Smooth muscle cell (in vitro differentiated cells): ENCODE results near the gene FLNC. TPM values are rescaled to one million over a fixed set of nuclear protein-coding genes. Genes with fewer than 3 reads are reported as not detected.

Experiments
- DNase-seq: peaks from one replicate; lab custom pipeline; 2025; ENCODE audit not compliant: unreplicated experiment; lab: John Stamatoyannopoulos, UW
- H2AFZ ChIP-seq: fragments of 200-600 bp; sonication (generic); 2 replicates; pipeline ENCODE4 v1.6.0; 2016; ENCODE audit warnings: antibody characterized with exemption, low read depth, mild to moderate bottlenecking
- H3F3A ChIP-seq: fragments of 200-600 bp; sonication (generic); 2 replicates; pipeline ENCODE4 v1.6.0; 2017; ENCODE audit warnings: antibody characterized with exemption, low read depth
- H3K27ac ChIP-seq: fragments of 200-600 bp; sonication (generic); 2 replicates; pipeline ENCODE4 v1.5.1; 2016; ENCODE audit warnings: low read depth, mild to moderate bottlenecking
- H3K27me3 ChIP-seq: fragments of 200-600 bp; sonication (generic); 2 replicates; pipeline ENCODE4 v1.6.1; 2016; ENCODE audit warnings: low read depth, mild to moderate bottlenecking
- H3K36me3 ChIP-seq: fragments of 200-600 bp; sonication (generic); 2 replicates; pipeline ENCODE4 v1.5.1; 2016; ENCODE audit warnings: low read depth
- H3K4me1 ChIP-seq: fragments of 200-600 bp; sonication (generic); 2 replicates; pipeline ENCODE4 v1.5.1; 2016; ENCODE audit warnings: low read depth
- H3K4me2 ChIP-seq: fragments of 200-600 bp; sonication (generic); 2 replicates; pipeline ENCODE4 v1.6.0; 2016; ENCODE audit warnings: mild to moderate bottlenecking
- H3K4me3 ChIP-seq: fragments of 200-600 bp; sonication (generic); 2 replicates; pipeline ENCODE4 v1.5.1; 2016; ENCODE audit warnings: mild to moderate bottlenecking
- H3K79me2 ChIP-seq: fragments of 200-600 bp; sonication (generic); 2 replicates; pipeline ENCODE4 v1.6.0; 2016; ENCODE audit warnings: low read depth, mild to moderate bottlenecking
- H3K9ac ChIP-seq: fragments of 200-600 bp; sonication (generic); 2 replicates; pipeline ENCODE4 v1.6.0; 2016; ENCODE audit warnings: low read depth
- H3K9me3 ChIP-seq: fragments of 200-600 bp; sonication (generic); replicated peaks from 2 replicates; pipeline ENCODE4 v1.5.1; 2016; ENCODE audit warnings: low read depth
- H4K20me1 ChIP-seq: fragments of 200-600 bp; sonication (generic); 2 replicates; pipeline ENCODE4 v1.6.0; 2016; ENCODE audit warnings: low read depth
- WGBS: methylation state at CpG from one replicate; pipeline ENCODE4 v1.1.7; 2016; ENCODE audit warnings: low lambda C conversion rate; 5-methylcytosine and 5-hydroxymethylcytosine counted together
- polyA plus RNA-seq: library from polyadenylated mRNA; unstranded; fragments of >200 nt; fragmentation: Nextera tagmentation; extraction: Ambion mirVana; gene quantifications from 2 replicates; pipeline ENCODE4 v1.2.1, GENCODE V29; 2016
- total RNA-seq: library from RNA; depleted of rRNA; stranded (reverse); fragments of >200 nt; gene quantifications from 2 replicates; pipeline ENCODE4 v1.2.3, GENCODE V29; 2014
- TF ChIP-seq, protein P1 (sequence below): fragments of 200-600 bp; sonication (generic); IDR thresholded peaks from 2 replicates; pipeline ENCODE4 v1.5.1; 2017; ENCODE audit warnings: borderline replicate concordance, mild to moderate bottlenecking, antibody characterized with exemption; ENCODE audit not compliant: insufficient read depth, poor library complexity, severe bottlenecking

The FLNC gene
- total and polyA plus RNA-seq, 2 experiments from 2014 or later: 31.7 to 34.2 TPM

DNA sequence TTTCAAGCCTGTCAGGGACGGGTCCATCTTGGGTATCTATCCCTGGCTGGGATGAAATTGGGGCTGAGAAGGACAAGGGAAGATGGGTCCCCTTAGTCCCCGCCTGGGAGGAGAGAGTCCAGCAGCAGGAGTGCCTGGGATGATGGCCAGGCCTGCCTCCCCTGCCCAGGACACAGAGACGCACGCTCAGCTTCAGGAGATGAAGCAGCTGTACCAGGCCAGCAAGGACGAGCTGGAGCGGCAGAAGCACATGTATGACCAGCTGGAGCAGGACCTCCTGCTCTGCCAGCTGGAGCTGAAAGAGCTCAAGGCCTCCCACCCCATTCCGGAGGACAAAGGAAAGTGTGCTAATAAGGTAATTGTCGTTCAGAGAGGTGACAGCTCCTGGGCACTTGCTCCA is 23.0 kb upstream of the FLNC start:
- no peak for DNase-seq
- no peak overlapping the region for H3K9ac ChIP-seq
- no peak overlapping the region for H3K27ac ChIP-seq
- no peaks in the 10 kb centered on the region for H3F3A ChIP-seq
- no peaks in the 10 kb centered on the region for H4K20me1 ChIP-seq
- H3K4me2 ChIP-seq: no peak overlapping the region
- H3K79me2 ChIP-seq: no peaks in the 10 kb centered on the region
- H3K9me3 ChIP-seq: no peaks in the 10 kb centered on the region
- H3K27me3 ChIP-seq: no peaks in the 10 kb centered on the region
- 91% methylated on average over 8 of the region's 8 CpGs for WGBS
- TF ChIP-seq, protein P1, sequence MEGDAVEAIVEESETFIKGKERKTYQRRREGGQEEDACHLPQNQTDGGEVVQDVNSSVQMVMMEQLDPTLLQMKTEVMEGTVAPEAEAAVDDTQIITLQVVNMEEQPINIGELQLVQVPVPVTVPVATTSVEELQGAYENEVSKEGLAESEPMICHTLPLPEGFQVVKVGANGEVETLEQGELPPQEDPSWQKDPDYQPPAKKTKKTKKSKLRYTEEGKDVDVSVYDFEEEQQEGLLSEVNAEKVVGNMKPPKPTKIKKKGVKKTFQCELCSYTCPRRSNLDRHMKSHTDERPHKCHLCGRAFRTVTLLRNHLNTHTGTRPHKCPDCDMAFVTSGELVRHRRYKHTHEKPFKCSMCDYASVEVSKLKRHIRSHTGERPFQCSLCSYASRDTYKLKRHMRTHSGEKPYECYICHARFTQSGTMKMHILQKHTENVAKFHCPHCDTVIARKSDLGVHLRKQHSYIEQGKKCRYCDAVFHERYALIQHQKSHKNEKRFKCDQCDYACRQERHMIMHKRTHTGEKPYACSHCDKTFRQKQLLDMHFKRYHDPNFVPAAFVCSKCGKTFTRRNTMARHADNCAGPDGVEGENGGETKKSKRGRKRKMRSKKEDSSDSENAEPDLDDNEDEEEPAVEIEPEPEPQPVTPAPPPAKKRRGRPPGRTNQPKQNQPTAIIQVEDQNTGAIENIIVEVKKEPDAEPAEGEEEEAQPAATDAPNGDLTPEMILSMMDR: no peak
- no peak overlapping the region for H3K4me3 ChIP-seq
- peaks cover 4% of the 10 kb centered on the region for H3K4me1 ChIP-seq
- no peak overlapping the region for H2AFZ ChIP-seq
- no peaks in the 10 kb centered on the region for H3K36me3 ChIP-seq

DNA sequence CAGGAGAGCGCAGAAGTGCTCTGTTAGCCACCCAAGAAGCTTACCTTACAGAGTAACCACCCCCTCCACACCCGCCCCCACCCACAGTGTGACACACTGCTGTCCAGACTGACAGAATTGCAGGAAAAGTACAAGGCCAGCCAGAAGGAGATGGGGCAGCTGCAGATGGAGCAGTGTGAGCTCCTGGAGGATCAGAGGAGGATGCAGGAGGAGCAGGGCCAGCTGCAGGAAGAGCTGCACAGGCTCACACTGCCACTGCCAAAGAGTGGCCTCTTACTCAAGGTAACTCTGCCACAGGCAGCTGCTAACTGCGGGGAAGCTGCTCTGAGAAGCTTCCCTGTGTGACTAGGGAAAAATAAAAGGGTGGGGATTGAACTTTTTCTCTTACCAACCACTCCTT is 20.8 kb upstream of the FLNC start:
- TF ChIP-seq, protein P1: no peak

DNA sequence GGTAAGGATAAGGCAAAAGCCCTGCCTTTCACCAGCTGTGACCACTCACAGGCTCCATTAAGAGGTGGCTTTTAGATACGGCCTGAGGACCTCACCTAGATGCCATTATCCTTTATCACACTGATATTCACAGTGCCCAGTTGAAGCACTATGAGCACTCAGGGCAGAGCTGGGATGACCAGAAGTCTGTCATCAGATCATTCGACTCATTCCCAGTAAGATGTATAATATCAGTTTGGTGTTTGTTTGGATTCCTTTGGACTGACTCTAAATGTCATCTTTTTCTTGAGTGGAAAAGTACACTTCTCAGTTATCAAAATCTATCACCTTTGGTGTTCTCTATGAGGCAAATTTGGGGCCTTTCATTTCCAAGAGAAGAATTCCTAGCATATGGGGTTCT is 19.7 kb upstream of the FLNC start:
- Histone ChIP-seq H3K4me2 (no peak overlapping the region), H3K9me3 (no peaks in the 10 kb centered on the region), H2AFZ (no peak overlapping the region), H3K4me1 (peaks cover 11% of the 10 kb centered on the region), H3K36me3 (no peaks in the 10 kb centered on the region), H3K79me2 (no peaks in the 10 kb centered on the region), H4K20me1 (no peaks in the 10 kb centered on the region), H3F3A (no peaks in the 10 kb centered on the region), H3K9ac (no peak overlapping the region), H3K4me3 (no peak overlapping the region), H3K27me3 (no peaks in the 10 kb centered on the region), H3K27ac (no peak overlapping the region)
- TF ChIP-seq, protein P1: no peak
- DNase-seq: no peak
- 88% methylated on average over 2 of the region's 2 CpGs for WGBS

More for the DNA sequence above, 20.8 kb upstream of the FLNC start:
- Histone ChIP-seq H2AFZ (no peak overlapping the region), H3K9me3 (no peaks in the 10 kb centered on the region), H4K20me1 (no peaks in the 10 kb centered on the region), H3K4me1 (peaks cover 11% of the 10 kb centered on the region), H3K4me2 (no peak overlapping the region), H3K27ac (no peak overlapping the region), H3F3A (no peaks in the 10 kb centered on the region), H3K36me3 (no peaks in the 10 kb centered on the region), H3K27me3 (no peaks in the 10 kb centered on the region), H3K9ac (no peak overlapping the region), H3K79me2 (no peaks in the 10 kb centered on the region), H3K4me3 (no peak overlapping the region)
- DNase-seq: no peak
- WGBS: 96% methylated on average over 3 of the region's 3 CpGs

DNA sequence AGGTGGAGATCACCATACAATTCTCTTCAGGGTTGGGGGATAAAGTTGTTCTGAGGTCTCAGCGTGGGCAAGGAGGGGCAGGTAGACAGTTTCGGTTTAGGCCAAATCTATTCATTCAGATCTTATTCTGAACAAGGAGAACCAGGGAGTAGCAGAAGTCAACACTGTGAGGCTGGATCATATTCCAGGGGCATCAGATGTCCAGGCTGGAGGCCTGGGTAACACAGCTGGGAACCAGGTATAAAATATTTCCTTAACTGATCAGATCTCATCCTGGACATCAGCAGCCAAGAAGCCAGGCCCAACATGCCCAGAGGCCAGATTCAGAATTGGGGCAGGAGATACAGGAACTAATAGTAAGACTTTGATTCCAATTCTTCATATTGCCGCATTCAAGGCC is 19.2 kb upstream of the FLNC start:
- Histone ChIP-seq H3K79me2 (no peaks in the 10 kb centered on the region), H3K36me3 (no peaks in the 10 kb centered on the region), H3K27ac (no peak overlapping the region), H3K27me3 (no peaks in the 10 kb centered on the region), H3K4me3 (no peak overlapping the region), H3K4me2 (no peak overlapping the region), H3F3A (no peaks in the 10 kb centered on the region), H3K4me1 (peaks cover 11% of the 10 kb centered on the region), H3K9ac (no peak overlapping the region), H3K9me3 (no peaks in the 10 kb centered on the region), H2AFZ (no peak overlapping the region), H4K20me1 (no peaks in the 10 kb centered on the region)
- TF ChIP-seq, protein P1: no peak
- no peak for DNase-seq
- WGBS: 100% methylated on average over 3 of the region's 3 CpGs
